ENCODE measurements around the gene PCDH19.

DNA sequence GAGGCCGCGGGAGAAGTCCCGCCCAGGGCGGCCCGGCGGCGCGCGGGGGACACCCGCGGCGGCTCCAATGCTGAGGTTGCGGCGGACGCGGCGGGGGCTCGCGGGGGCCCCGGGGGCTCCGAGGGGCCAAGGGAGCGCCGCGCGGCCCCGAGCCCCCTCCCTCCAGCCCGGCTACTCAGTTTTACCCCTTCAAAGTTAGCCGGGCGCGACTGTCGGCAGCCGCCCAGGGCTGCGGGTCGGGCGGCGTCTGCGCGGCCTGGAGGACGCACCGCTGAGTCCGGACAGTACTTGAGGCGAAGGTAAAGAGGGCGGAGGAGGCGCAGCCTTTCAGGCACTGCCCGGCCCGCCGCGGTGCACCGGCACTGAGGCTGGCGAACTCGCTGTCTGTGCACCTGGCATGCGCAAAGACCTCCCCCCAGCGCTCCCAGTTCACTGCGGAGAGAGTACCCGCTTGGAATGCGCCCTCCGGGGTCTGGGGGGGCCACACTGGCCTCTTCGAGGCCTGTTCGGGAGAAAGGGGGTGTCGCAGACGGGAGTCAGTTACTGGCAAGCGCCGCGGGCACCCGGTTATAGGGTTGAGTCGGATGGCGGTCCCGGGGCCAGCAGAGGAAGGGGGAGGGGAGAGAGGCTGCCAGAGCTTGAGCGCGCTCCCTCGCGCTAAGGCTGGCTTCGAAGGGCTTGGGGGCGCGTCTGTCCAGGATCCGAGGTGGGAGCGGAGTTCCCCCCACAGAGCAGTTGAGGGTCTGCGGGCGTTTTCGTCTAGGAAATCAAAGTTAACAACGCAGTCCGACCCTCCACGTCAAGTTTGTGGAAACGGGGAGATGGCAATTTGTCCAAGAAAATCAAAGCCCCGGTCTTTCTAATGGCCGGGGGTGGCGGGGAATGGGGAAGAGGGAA, 1.1 kb downstream of the PCDH19 start:
- no peak for TF ChIP-seq CTCF (IDR thresholded peaks at IDR 0.05)
- TF ChIP-seq FOSL2 (IDR thresholded peaks at IDR 0.05; ENCODE audit: borderline replicate concordance, low read depth), result no peak
- no peak for TF ChIP-seq YY1 (IDR thresholded peaks at IDR 0.05; ENCODE audit: low read depth)
- TF ChIP-seq POLR2AphosphoS5 (IDR thresholded peaks at IDR 0.05; ENCODE audit: low read depth, low read length), result no peak
- no peak for TF ChIP-seq RXRA (IDR thresholded peaks at IDR 0.05; ENCODE audit: borderline replicate concordance, low read depth)
- TF ChIP-seq EP300 (IDR thresholded peaks at IDR 0.05; ENCODE audit: borderline replicate concordance in 1 of 2, low read depth in 1 of 2, low read length in 1 of 2), result no peak
- TF ChIP-seq, protein P1, sequence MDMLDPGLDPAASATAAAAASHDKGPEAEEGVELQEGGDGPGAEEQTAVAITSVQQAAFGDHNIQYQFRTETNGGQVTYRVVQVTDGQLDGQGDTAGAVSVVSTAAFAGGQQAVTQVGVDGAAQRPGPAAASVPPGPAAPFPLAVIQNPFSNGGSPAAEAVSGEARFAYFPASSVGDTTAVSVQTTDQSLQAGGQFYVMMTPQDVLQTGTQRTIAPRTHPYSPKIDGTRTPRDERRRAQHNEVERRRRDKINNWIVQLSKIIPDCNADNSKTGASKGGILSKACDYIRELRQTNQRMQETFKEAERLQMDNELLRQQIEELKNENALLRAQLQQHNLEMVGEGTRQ (IDR thresholded peaks at IDR 0.05; ENCODE audit: borderline replicate concordance, low read depth, low read length), result no peak
